ENCODE measurements around the gene PTPRE. TPM values are rescaled to one million over a fixed set of nuclear protein-coding genes. Genes with fewer than 3 reads are reported as not detected.

Gene PTPRE
- total RNA-seq, 1 experiment from 2014 or later = 0.70 TPM

GRCh38 chr10:127947211-127947610 lies 40.3 kb downstream of the PTPRE start:
- Histone ChIP-seq H4K5ac (ENCODE audit: insufficient read length, low read depth, low read length) (no peak overlapping the region), H3K9me3 (ENCODE audit: control insufficient read depth, low read depth, low read length) (no peaks in the 10 kb centered on the region), H3K9ac (ENCODE audit: extremely low read depth, insufficient read length, low read length) (no peak overlapping the region), H2BK20ac (ENCODE audit: low read depth, low read length, poor library complexity, severe bottlenecking) (no peak overlapping the region), H3K27ac (ENCODE audit: insufficient read length, low read depth, low read length) (no peak overlapping the region), H2BK12ac (ENCODE audit: insufficient read length, low read depth, low read length) (no peak overlapping the region), H2BK15ac (ENCODE audit: low read depth, low read length) (no peak overlapping the region), H3K23me2 (ENCODE audit: insufficient read length, low read depth, low read length, poor library complexity, severe bottlenecking) (no peaks in the 10 kb centered on the region), H3K79me2 (ENCODE audit: insufficient read depth, low read length) (no peaks in the 10 kb centered on the region), H3K79me1 (ENCODE audit: insufficient read depth, low read depth, low read length, poor library complexity, severe bottlenecking) (no peaks in the 10 kb centered on the region), H3K4me1 (ENCODE audit: insufficient read depth, low read length) (no peaks in the 10 kb centered on the region), H3T11ph (ENCODE audit: low read length) (no peak overlapping the region), H4K20me1 (ENCODE audit: control insufficient read depth, insufficient read depth, insufficient read length) (no peaks in the 10 kb centered on the region), H3K23ac (ENCODE audit: insufficient read length, low read depth, low read length) (no peak overlapping the region), H3K4ac (ENCODE audit: low read depth, low read length) (no peak overlapping the region), H3K27me3 (ENCODE audit: insufficient read depth, low read length) (no peaks in the 10 kb centered on the region), H2AK5ac (ENCODE audit: insufficient read length, low read length) (no peak overlapping the region), H3K56ac (ENCODE audit: insufficient read length, low read depth, low read length) (no peak overlapping the region), H3K4me2 (ENCODE audit: insufficient read depth, insufficient read length, low read length) (no peak overlapping the region), H3K18ac (ENCODE audit: insufficient read length, low read depth, low read length) (no peak overlapping the region), H2AFZ (ENCODE audit: low read length) (no peak overlapping the region), H2BK5ac (ENCODE audit: insufficient read length, low read length) (no peak overlapping the region), H2BK120ac (ENCODE audit: low read depth, low read length, poor library complexity, severe bottlenecking) (no peak overlapping the region), H4K8ac (replicated peaks; ENCODE audit: insufficient read length, low read depth, low read length) (no peak overlapping the region), H3K14ac (ENCODE audit: insufficient read depth, low read length) (no peak overlapping the region), H4K91ac (ENCODE audit: insufficient read length, low read depth, low read length) (no peak overlapping the region)
- H3K27ac Mint-ChIP-seq = no peak overlapping the region
- no peaks in the 10 kb centered on the region; a peak in 1 of 5 replicates for H3K9me3 Mint-ChIP-seq
- no peak for TF ChIP-seq CTCF (conservative IDR thresholded peaks at IDR 0.05)
- H3K27me3 Mint-ChIP-seq (ENCODE audit: low read depth) = peaks cover 3% of the 10 kb centered on the region
- H3K36me3 Mint-ChIP-seq (ENCODE audit: insufficient read depth in 1 of 3, low read depth in 3 of 3) = no peaks in the 10 kb centered on the region; a peak in 2 of 7 replicates
- WGBS (ENCODE audit: extremely low coverage, insufficient read length, low lambda C conversion rate) = no CpG with 5 or more reads among the region's 1 CpG
- H3K4me3 Mint-ChIP-seq = no peak overlapping the region
- peaks cover 2 to 3% of the 10 kb centered on the region in 2 experiments; a peak in 1 of 4 replicates for H3K4me1 Mint-ChIP-seq
- no peak for DNase-seq

Data from H9 (cell line).